Thyroid gland (tissue), 4 donors: ENCODE data around the gene BCR. TPM values are rescaled to one million over a fixed set of nuclear protein-coding genes. Genes with fewer than 3 reads are reported as not detected.

Source experiments
- DNase-seq, 2 donors: peaks; one replicate each; pipeline ENCODE4 v3.0.0-alpha.2; 2019
- H3K27ac ChIP-seq, 3 donors: fragments of 200-600 bp; sonication (generic); 1 replicate in 2 of 3; 2 replicates in 1 of 3; pipeline ENCODE4 v1.5.1; 2016 to 2019; ENCODE audit warnings: mild to moderate bottlenecking in 1 of 3, moderate library complexity in 1 of 3
- H3K27me3 ChIP-seq: fragments of 200-600 bp; sonication (generic); one replicate; pipeline ENCODE4 v1.5.1; 2019
- H3K36me3 ChIP-seq, 2 donors: fragments of 200-600 bp; sonication (generic); one replicate each; pipeline ENCODE4 v1.5.1; 2016 to 2019
- H3K4me1 ChIP-seq, 2 donors: fragments of 200-600 bp; sonication (generic); one replicate each; pipeline ENCODE4 v1.5.1; 2017 to 2019
- H3K4me3 ChIP-seq, 3 donors: fragments of 200-600 bp; sonication (generic); replicated peaks in 1 of 3; 1 replicate in 2 of 3; 2 replicates in 1 of 3; pipeline ENCODE4 v1.5.1; 2016; ENCODE audit warnings: mild to moderate bottlenecking in 1 of 3
- H3K9me3 ChIP-seq: fragments of 200-600 bp; sonication (generic); one replicate; pipeline ENCODE4 v1.5.1; 2017
- POLR2A ChIP-seq, 2 donors: fragments of 450-650 bp; IDR thresholded peaks; one replicate each; pipeline ENCODE4 v1.6.1; 2017; ENCODE audit warnings: antibody characterized with exemption in 2 of 2, mild to moderate bottlenecking in 2 of 2, moderate library complexity in 1 of 2
- WGBS, 2 donors: methylation state at CpG; one replicate each; pipeline ENCODE4 v1.1.5; 2017; 5-methylcytosine and 5-hydroxymethylcytosine counted together
- intact Hi-C: fragments of 100-400 bp; cut with DNase I; formaldehyde crosslinking; loops from one replicate; pipeline ENCODE4 v1.15.1; 2023
- total RNA-seq, 4 donors: library from RNA; depleted of rRNA; stranded (reverse); fragments of >200 nt; gene quantifications; one replicate each; pipeline ENCODE4 v1.2.3, GENCODE V29; 2016
- TF ChIP-seq, protein P1 (sequence below), 6 experiments: fragments of 200-600 bp in 3 of 6; fragments of 450-650 bp in 3 of 6; sonication (generic) in 3 of 6; IDR thresholded peaks; one replicate each; pipeline ENCODE4 v1.5.1; 2016 to 2019; ENCODE audit warnings: antibody characterized with exemption in 6 of 6, mild to moderate bottlenecking in 2 of 6, inconsistent platforms in 1 of 6, moderate library complexity in 1 of 6

The BCR gene
- total RNA-seq, 4 donors from 2014 or later: 80.1 to 127 (median 87.7) TPM

GRCh38 chr22:23158516-23159290, 21.6 kb upstream of the BCR start:
- TF ChIP-seq POLR2A (IDR thresholded peaks at IDR 0.05): no peak
- TF ChIP-seq, protein P1, sequence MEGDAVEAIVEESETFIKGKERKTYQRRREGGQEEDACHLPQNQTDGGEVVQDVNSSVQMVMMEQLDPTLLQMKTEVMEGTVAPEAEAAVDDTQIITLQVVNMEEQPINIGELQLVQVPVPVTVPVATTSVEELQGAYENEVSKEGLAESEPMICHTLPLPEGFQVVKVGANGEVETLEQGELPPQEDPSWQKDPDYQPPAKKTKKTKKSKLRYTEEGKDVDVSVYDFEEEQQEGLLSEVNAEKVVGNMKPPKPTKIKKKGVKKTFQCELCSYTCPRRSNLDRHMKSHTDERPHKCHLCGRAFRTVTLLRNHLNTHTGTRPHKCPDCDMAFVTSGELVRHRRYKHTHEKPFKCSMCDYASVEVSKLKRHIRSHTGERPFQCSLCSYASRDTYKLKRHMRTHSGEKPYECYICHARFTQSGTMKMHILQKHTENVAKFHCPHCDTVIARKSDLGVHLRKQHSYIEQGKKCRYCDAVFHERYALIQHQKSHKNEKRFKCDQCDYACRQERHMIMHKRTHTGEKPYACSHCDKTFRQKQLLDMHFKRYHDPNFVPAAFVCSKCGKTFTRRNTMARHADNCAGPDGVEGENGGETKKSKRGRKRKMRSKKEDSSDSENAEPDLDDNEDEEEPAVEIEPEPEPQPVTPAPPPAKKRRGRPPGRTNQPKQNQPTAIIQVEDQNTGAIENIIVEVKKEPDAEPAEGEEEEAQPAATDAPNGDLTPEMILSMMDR (IDR thresholded peaks at IDR 0.05): no peak
- no peak for DNase-seq
- H3K9me3 ChIP-seq: no peaks in the 10 kb centered on the region
- no peaks in the 10 kb centered on the region for H3K27me3 ChIP-seq
- intact Hi-C loops: no loop called here
- no peak overlapping the region for H3K4me3 ChIP-seq
- no peaks in the 10 kb centered on the region for H3K36me3 ChIP-seq
- peaks cover 7 to 11% of the 10 kb centered on the region in 2 donors for H3K4me1 ChIP-seq
- WGBS, 2 donors: 72 to 74% methylated on average over 7 to 8 of the region's 14 CpGs
- no peak overlapping the region for H3K27ac ChIP-seq

GRCh38 chr22:23159291-23159630, 21.0 kb upstream of the BCR start:
- H3K4me1 ChIP-seq: peaks cover 7 to 11% of the 10 kb centered on the region in 2 donors
- WGBS, 2 donors: 90 to 97% methylated on average over 5 of the region's 6 CpGs
- intact Hi-C loops: no loop called here
- TF ChIP-seq POLR2A (IDR thresholded peaks at IDR 0.05): no peak
- no peak overlapping the region for H3K27ac ChIP-seq
- H3K27me3 ChIP-seq: no peaks in the 10 kb centered on the region
- no peak overlapping the region for H3K4me3 ChIP-seq
- no peaks in the 10 kb centered on the region for H3K36me3 ChIP-seq
- no peaks in the 10 kb centered on the region for H3K9me3 ChIP-seq
- no peak for DNase-seq

GRCh38 chr22:23161029-23161428, 19.3 kb upstream of the BCR start:
- no peak for DNase-seq
- Histone ChIP-seq H3K27ac (no peak overlapping the region), H3K4me1 (peaks cover 7 to 11% of the 10 kb centered on the region in 2 donors), H3K9me3 (no peaks in the 10 kb centered on the region), H3K27me3 (no peaks in the 10 kb centered on the region), H3K36me3 (no peaks in the 10 kb centered on the region), H3K4me3 (no peak overlapping the region)
- no peak for TF ChIP-seq POLR2A (IDR thresholded peaks at IDR 0.05)
- TF ChIP-seq, protein P1 (IDR thresholded peaks at IDR 0.05): no peak
- intact Hi-C loops: no loop called here
- whole genome bisulfite sequencing, 2 donors: 93 to 97% methylated on average over 4 of the region's 4 CpGs

DNA sequence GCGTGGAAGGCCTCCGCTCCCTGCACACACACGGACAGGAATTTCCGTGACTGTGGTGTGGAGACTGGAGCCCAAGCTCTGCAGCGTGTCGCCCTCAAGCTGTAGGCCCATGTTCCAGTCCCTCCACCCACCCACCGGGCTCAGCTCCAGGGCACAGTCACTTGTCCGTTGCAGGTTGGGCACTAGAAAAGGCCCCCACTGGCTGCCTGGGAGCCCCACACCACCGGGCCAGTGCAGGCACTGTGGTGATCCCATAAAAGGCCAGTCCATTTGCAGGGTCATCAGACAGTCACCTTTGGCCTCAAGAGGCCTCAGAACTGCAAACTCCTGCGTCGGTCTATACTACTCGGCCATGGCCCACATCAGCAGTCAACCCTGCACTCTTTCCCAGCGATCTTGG, 18.7 kb upstream of the BCR start:
- TF ChIP-seq POLR2A (IDR thresholded peaks at IDR 0.05): no peak
- TF ChIP-seq, protein P1 (IDR thresholded peaks at IDR 0.05): no peak
- H3K36me3 ChIP-seq: no peaks in the 10 kb centered on the region
- H3K27me3 ChIP-seq: no peaks in the 10 kb centered on the region
- no peak for DNase-seq
- H3K9me3 ChIP-seq: no peaks in the 10 kb centered on the region
- peaks cover 7 to 11% of the 10 kb centered on the region in 2 donors for H3K4me1 ChIP-seq
- 90 to 95% methylated on average over 5 to 8 of the region's 13 CpGs for WGBS, 2 donors
- intact Hi-C loops: no loop called here
- H3K4me3 ChIP-seq: no peak overlapping the region
- no peak overlapping the region for H3K27ac ChIP-seq

- intact Hi-C loops: no loop called here
- TF ChIP-seq POLR2A (IDR thresholded peaks at IDR 0.05): no peak
- TF ChIP-seq, protein P1 (IDR thresholded peaks at IDR 0.05): no peak
- Histone ChIP-seq H3K27me3 (no peaks in the 10 kb centered on the region), H3K9me3 (no peaks in the 10 kb centered on the region), H3K27ac (no peak overlapping the region), H3K4me1 (no peaks in the 10 kb centered on the region), H3K4me3 (no peak overlapping the region), H3K36me3 (no peaks in the 10 kb centered on the region)
- peak; percentile 37 to 54 for DNase-seq
- WGBS, 2 donors: 87% methylated on average over 5 of the region's 8 CpGs; no CpG with 5 or more reads in 1 of the 2 donors
These were observed 16.6 kb upstream of the BCR start for GRCh38 chr22:23163665-23164064.
